ENCODE data around the gene CATSPERD. TPM values are rescaled to one million over a fixed set of nuclear protein-coding genes. Genes with fewer than 3 reads are reported as not detected.
"Not testable (repeated sequence)": the region's sequence is repeated elsewhere in the genome, so short reads cannot be mapped to it uniquely, and the experiment has no call there.

The CATSPERD gene
- polyA plus RNA-seq, 1 donor = not detected

GRCh38 chr19:5686647-5687359, 33.6 kb upstream of the CATSPERD start:
- peak; percentile 89 for DNase-seq

- no peak for DNase-seq
Observed at GRCh38 chr19:5687360-5688198, 32.9 kb upstream of the CATSPERD start.

- not testable (repeated sequence) for DNase-seq
Observed at GRCh38 chr19:5688262-5688881, 32.1 kb upstream of the CATSPERD start.

GRCh38 chr19:5690125-5690954, 30.1 kb upstream of the CATSPERD start, which contains the start of gene RPL36:
Gene RPL36, plus strand, starts transcription at chr19:5690295. Its CDS starts 213 bp downstream, at chr19:5690508.
- DNase-seq = peak; percentile 98

GRCh38 chr19:5690955-5691821, 29.2 kb upstream of the CATSPERD start:
- DNase-seq = no peak

GRCh38 chr19:5691822-5692722, 28.4 kb upstream of the CATSPERD start:
- DNase-seq = no peak

GRCh38 chr19:5692723-5693194, 27.7 kb upstream of the CATSPERD start:
- no peak for DNase-seq

- no peak for DNase-seq
Observed at GRCh38 chr19:5693195-5694166, 27.0 kb upstream of the CATSPERD start.

- DNase-seq = no peak
Observed at GRCh38 chr19:5694167-5694955, 26.1 kb upstream of the CATSPERD start.

GRCh38 chr19:5694956-5695648, 25.3 kb upstream of the CATSPERD start:
- DNase-seq = no peak

GRCh38 chr19:5695649-5696195, 24.7 kb upstream of the CATSPERD start:
- DNase-seq = no peak

GRCh38 chr19:5696196-5697021, 24.0 kb upstream of the CATSPERD start:
- DNase-seq = no peak

- DNase-seq = no peak
Observed at GRCh38 chr19:5697022-5697889, 23.2 kb upstream of the CATSPERD start.

- DNase-seq = no peak
Observed at GRCh38 chr19:5697890-5698634, 22.4 kb upstream of the CATSPERD start.
